Neural cell (in vitro differentiated cells): ENCODE data around the gene SLC1A2. TPM values are rescaled to one million over a fixed set of nuclear protein-coding genes. Genes with fewer than 3 reads are reported as not detected.

ENCODE experiments used
- H2AFZ ChIP-seq: fragments of 200-600, 300-800 bp; sonication (generic), shearing (Covaris generic); 2 replicates; pipeline ENCODE4 v1.6.0; 2014; ENCODE audit warnings: low read depth, mild to moderate bottlenecking, antibody characterized with exemption, low read length, moderate library complexity
- H3F3A ChIP-seq: fragments of 200-600 bp; shearing (Covaris generic); 2 replicates; pipeline ENCODE4 v1.6.1; 2016; ENCODE audit warnings: mild to moderate bottlenecking, moderate library complexity, mixed read lengths, antibody characterized with exemption, low read length; ENCODE audit not compliant: insufficient read depth, poor library complexity, severe bottlenecking
- H3K27ac ChIP-seq: fragments of 200-600, 300-800 bp; sonication (generic), shearing (Covaris generic); 2 replicates; pipeline ENCODE4 v1.5.1; 2014; ENCODE audit warnings: mild to moderate bottlenecking, low read length, moderate library complexity
- H3K27me3 ChIP-seq: fragments of 300-800, 200-600 bp; sonication (generic), shearing (Covaris generic); 2 replicates; pipeline ENCODE4 v1.6.0; 2014; ENCODE audit warnings: mild to moderate bottlenecking, low read depth, low read length, moderate library complexity; ENCODE audit not compliant: insufficient read depth
- H3K36me3 ChIP-seq: fragments of 300-800, 200-600 bp; sonication (generic), shearing (Covaris generic); 2 replicates; pipeline ENCODE4 v1.5.1; 2014; ENCODE audit warnings: mild to moderate bottlenecking, antibody characterized with exemption, low read length, moderate library complexity; ENCODE audit not compliant: insufficient read depth
- H3K4me2 ChIP-seq: fragments of 300-800, 200-600 bp; sonication (generic), shearing (Covaris generic); 2 replicates; pipeline ENCODE4 v1.6.0; 2014; ENCODE audit warnings: mild to moderate bottlenecking, low read length
- H3K4me3 ChIP-seq: fragments of 300-800, 200-600 bp; sonication (generic), shearing (Covaris generic); 2 replicates; pipeline ENCODE4 v1.5.1; 2014; ENCODE audit warnings: mild to moderate bottlenecking, low read length, moderate library complexity
- H3K79me2 ChIP-seq: fragments of 200-600 bp; shearing (Covaris generic); replicated peaks from 2 replicates; pipeline ENCODE4 v1.6.0; 2014; ENCODE audit warnings: mild to moderate bottlenecking, low read length, moderate library complexity; ENCODE audit not compliant: insufficient read depth
- H3K9ac ChIP-seq: fragments of 300-800, 200-600 bp; sonication (generic), shearing (Covaris generic); 2 replicates; pipeline ENCODE4 v1.6.1; 2016; ENCODE audit warnings: mild to moderate bottlenecking, low read length, mixed read lengths
- H3K9me2 ChIP-seq: fragments of 200-600 bp; shearing (Covaris generic); 2 replicates; pipeline ENCODE4 v1.6.1; 2016; ENCODE audit warnings: mild to moderate bottlenecking, low read length, mixed read lengths; ENCODE audit not compliant: insufficient read depth
- H3K9me3 ChIP-seq: fragments of 200-600, 300-800 bp; sonication (generic), shearing (Covaris generic); 2 replicates; pipeline ENCODE4 v1.6.1; 2016; ENCODE audit warnings: mild to moderate bottlenecking, mixed run types, low read length, moderate library complexity, mixed read lengths
- H4K20me1 ChIP-seq: fragments of 200-600 bp; shearing (Covaris generic); 2 replicates; pipeline ENCODE4 v1.6.1; 2016; ENCODE audit warnings: mild to moderate bottlenecking, mixed run types; ENCODE audit not compliant: insufficient read depth
- CTCF ChIP-seq: fragments of 450-650 bp; IDR thresholded peaks from 2 replicates; pipeline ENCODE4 v1.5.1; 2014; ENCODE audit warnings: antibody characterized with exemption, mild to moderate bottlenecking, moderate library complexity; ENCODE audit not compliant: poor library complexity, severe bottlenecking
- EP300 ChIP-seq: fragments of 450-650 bp; conservative IDR thresholded peaks from 2 replicates; pipeline ENCODE4 v1.6.1; 2014; ENCODE audit warnings: antibody characterized with exemption, mild to moderate bottlenecking, moderate library complexity; ENCODE audit not compliant: poor library complexity, severe bottlenecking
- EZH2 ChIP-seq: fragments of 200-600, 300-800 bp; shearing (Covaris generic), sonication (generic); IDR thresholded peaks from 2 replicates; pipeline ENCODE4 v1.6.1; 2014; ENCODE audit warnings: antibody characterized with exemption, low read length, borderline replicate concordance, mild to moderate bottlenecking; ENCODE audit not compliant: insufficient read depth, poor library complexity, severe bottlenecking
- MXI1 ChIP-seq: fragments of 450-650 bp; conservative IDR thresholded peaks from 2 replicates; pipeline ENCODE4 v1.6.1; 2014; ENCODE audit warnings: antibody characterized with exemption, mild to moderate bottlenecking; ENCODE audit not compliant: poor library complexity, severe bottlenecking
- POLR2AphosphoS5 ChIP-seq: IDR thresholded peaks from 2 replicates; pipeline ENCODE4 v1.6.1; 2012
- RAD21 ChIP-seq: fragments of 450-650 bp; conservative IDR thresholded peaks from 2 replicates; pipeline ENCODE4 v1.6.1; 2014; ENCODE audit warnings: antibody characterized with exemption, mild to moderate bottlenecking, moderate library complexity
- REST ChIP-seq: IDR thresholded peaks from 2 replicates; pipeline ENCODE4 v1.6.1; 2012; ENCODE audit warnings: borderline replicate concordance
- SMC3 ChIP-seq: fragments of 450-650 bp; conservative IDR thresholded peaks from 2 replicates; pipeline ENCODE4 v1.6.1; 2014; ENCODE audit warnings: antibody characterized with exemption, mild to moderate bottlenecking, moderate library complexity; ENCODE audit not compliant: poor library complexity
- TAF1 ChIP-seq: IDR thresholded peaks from 2 replicates; pipeline ENCODE4 v1.6.1; 2012; ENCODE audit warnings: low read depth
- polyA plus RNA-seq: library from polyadenylated mRNA; depleted of rRNA; stranded (reverse); fragments of >200 nt; gene quantifications from 2 replicates; pipeline ENCODE4 v1.2.3, GENCODE V29; 2014

SLC1A2 gene
- polyA plus RNA-seq, 1 donor from 2014 or later = 134 TPM

- H3K9me3 ChIP-seq = no peaks in the 10 kb centered on the region
- no peaks in the 10 kb centered on the region for H4K20me1 ChIP-seq
- H3K79me2 ChIP-seq = peaks cover 4% of the 10 kb centered on the region
- TF ChIP-seq TAF1 (no peak), EP300 (no peak), RAD21 (no peak), CTCF (no peak), EZH2 (no peak), POLR2AphosphoS5 (no peak), SMC3 (no peak), REST (no peak), MXI1 (no peak)
- H3K27me3 ChIP-seq = no peaks in the 10 kb centered on the region
- H3K4me2 ChIP-seq = no peak overlapping the region
- no peak overlapping the region for H3K4me3 ChIP-seq
- H3K9me2 ChIP-seq = no peaks in the 10 kb centered on the region
- no peak overlapping the region for H2AFZ ChIP-seq
- no peak overlapping the region for H3K27ac ChIP-seq
- no peaks in the 10 kb centered on the region for H3F3A ChIP-seq
- H3K36me3 ChIP-seq = no peaks in the 10 kb centered on the region
- H3K9ac ChIP-seq = no peak overlapping the region
Measured at GRCh38 chr11:35330931-35331330, 88.4 kb downstream of the SLC1A2 start.

GRCh38 chr11:35330156-35330889, 89.0 kb downstream of the SLC1A2 start:
- Histone ChIP-seq H3F3A (no peaks in the 10 kb centered on the region), H3K36me3 (no peaks in the 10 kb centered on the region), H3K27ac (no peak overlapping the region), H3K4me3 (no peak overlapping the region), H3K79me2 (peaks cover 4% of the 10 kb centered on the region), H3K27me3 (no peaks in the 10 kb centered on the region), H3K9ac (no peak overlapping the region), H3K9me2 (no peaks in the 10 kb centered on the region), H2AFZ (no peak overlapping the region), H3K9me3 (no peaks in the 10 kb centered on the region), H4K20me1 (no peaks in the 10 kb centered on the region), H3K4me2 (no peak overlapping the region)
- TF ChIP-seq EZH2 (no peak), SMC3 (no peak), RAD21 (no peak), POLR2AphosphoS5 (no peak), REST (no peak), TAF1 (no peak), CTCF (no peak), MXI1 (no peak), EP300 (no peak)
